Transverse colon (tissue), 4 donors: ENCODE measurements around the gene ASAP3. TPM values are rescaled to one million over a fixed set of nuclear protein-coding genes. Genes with fewer than 3 reads are reported as not detected.
A peak's percentile ranks its signal among the peaks of the same experiment; 100 is the strongest.

Source experiments
- DNase-seq: peaks from one replicate; pipeline ENCODE4 v3.0.0-alpha.2; 2019
- H3K27ac ChIP-seq, 4 donors: fragments of 200-600 bp; sonication (generic); 2 replicates each; pipeline ENCODE4 v1.5.1; 2016 to 2018; ENCODE audit warnings: inconsistent platforms in 4 of 4
- H3K27me3 ChIP-seq: fragments of 200-600 bp; sonication (generic); 2 replicates; pipeline ENCODE4 v1.5.1; 2017; ENCODE audit warnings: inconsistent platforms
- H3K36me3 ChIP-seq, 4 donors: fragments of 200-600 bp; sonication (generic); 2 replicates each; pipeline ENCODE4 v1.5.1; 2017 to 2019; ENCODE audit warnings: inconsistent platforms in 4 of 4
- H3K4me1 ChIP-seq, 4 donors: fragments of 200-600 bp; sonication (generic); 2 replicates each; pipeline ENCODE4 v1.5.1; 2017 to 2020; ENCODE audit warnings: inconsistent platforms in 4 of 4
- H3K4me3 ChIP-seq, 4 donors: fragments of 200-600 bp; sonication (generic); 1 replicate in 1 of 4; 2 replicates in 3 of 4; pipeline versions ENCODE4 v1.5.1 to v1.6.1; 2017 to 2019; ENCODE audit warnings: inconsistent platforms in 4 of 4
- H3K9me3 ChIP-seq, 2 donors: fragments of 200-600 bp; sonication (generic); 2 replicates each; pipeline ENCODE4 v1.5.1; 2017 to 2019; ENCODE audit warnings: inconsistent platforms in 2 of 2
- CTCF ChIP-seq, 5 experiments: fragments of 200-600 bp in 3 of 5; fragments of 450-650 bp in 2 of 5; sonication (generic) in 3 of 5; IDR thresholded peaks; 1 replicate in 2 of 5; 2 replicates in 3 of 5; pipeline ENCODE4 v1.5.1; 2016 to 2017; ENCODE audit warnings: antibody characterized with exemption in 5 of 5, inconsistent platforms in 3 of 5, mild to moderate bottlenecking in 2 of 5, moderate library complexity in 1 of 5
- EP300 ChIP-seq: sonication (generic); formaldehyde crosslinking; IDR thresholded peaks from one replicate; pipeline ENCODE4 v1.6.1; 2017; ENCODE audit warnings: antibody characterized with exemption, low read depth
- POLR2A ChIP-seq: fragments of 450-650 bp; IDR thresholded peaks from one replicate; pipeline ENCODE4 v1.6.1; 2016; ENCODE audit warnings: antibody characterized with exemption, mild to moderate bottlenecking, moderate library complexity
- POLR2AphosphoS5 ChIP-seq, 3 donors: sonication (generic); formaldehyde crosslinking; IDR thresholded peaks; one replicate each; pipeline ENCODE4 v1.6.1; 2016; ENCODE audit warnings: antibody characterized with exemption in 3 of 3
- WGBS, 2 donors: methylation state at CpG; one replicate each; pipeline ENCODE4 v1.1.5; 2018; ENCODE audit warnings: low coverage in 1 of 2; 5-methylcytosine and 5-hydroxymethylcytosine counted together
- in situ Hi-C, 4 donors: fragments of 200-750 bp; cut with MboI; loops; one replicate each; pipeline versions ENCODE4 v1.15.0 to v1.15.1; 2017; ENCODE audit warnings: low sequenced_read_pairs in 3 of 4, low pct_ligation_motif_present in 1 of 4, low pct_unique_long_range_greater_than_20kb in 1 of 4
- intact Hi-C: fragments of 100-400 bp; cut with DNase I; formaldehyde crosslinking; loops from one replicate; pipeline ENCODE4 v1.15.1; 2023; ENCODE audit warnings: low total_unique reads
- total RNA-seq, 4 donors: library from RNA; depleted of rRNA; stranded (reverse); fragments of >200 nt; gene quantifications; one replicate each; pipeline ENCODE4 v1.1.0, GENCODE V29; 2016

Gene ASAP3
- total RNA-seq, result 10 to 100 TPM; 38.2 to 62.9 (median 48.3) TPM

- Histone ChIP-seq H3K9me3 (no peaks in the 10 kb centered on the region), H3K27me3 (no peaks in the 10 kb centered on the region), H3K36me3 (no peaks in the 10 kb centered on the region), H3K4me3 (peak within 1 kb of the TSS; percentile 78 to 98 (median 86)), H3K27ac (peak within 1 kb of the TSS; percentile 89 to 95 (median 93)), H3K4me1 (peaks cover 0 to 23% (median 20%) of the 10 kb centered on the region in 4 donors)
- intact Hi-C loops (no loop called here), in situ Hi-C loops (loop anchor here in 1 of 4 donors (10.0 kb wide), 1 partner anchor 51 kb away; the partner anchor contains the start of gene E2F2)
- 2 to 4% methylated on average over 9 to 32 of the region's 84 CpGs for WGBS, 2 donors
- peak; percentile 36 for DNase-seq
- TF ChIP-seq POLR2AphosphoS5 (IDR thresholded peaks at IDR 0.05), result peak in 2 of 3 donors; percentile 38 to 59
- no peak for TF ChIP-seq POLR2A
- TF ChIP-seq CTCF (IDR thresholded peaks at IDR 0.05), result peak in 4 of 5 experiments; percentile 12 to 48 (median 28)
- no peak for TF ChIP-seq EP300
Measured at GRCh38 chr1:23483321-23484252, at the start of gene ASAP3. TSS of gene ASAP3 (minus strand) at chr1:23484179. CDS start at chr1:23484133, 46 bp downstream.

DNA sequence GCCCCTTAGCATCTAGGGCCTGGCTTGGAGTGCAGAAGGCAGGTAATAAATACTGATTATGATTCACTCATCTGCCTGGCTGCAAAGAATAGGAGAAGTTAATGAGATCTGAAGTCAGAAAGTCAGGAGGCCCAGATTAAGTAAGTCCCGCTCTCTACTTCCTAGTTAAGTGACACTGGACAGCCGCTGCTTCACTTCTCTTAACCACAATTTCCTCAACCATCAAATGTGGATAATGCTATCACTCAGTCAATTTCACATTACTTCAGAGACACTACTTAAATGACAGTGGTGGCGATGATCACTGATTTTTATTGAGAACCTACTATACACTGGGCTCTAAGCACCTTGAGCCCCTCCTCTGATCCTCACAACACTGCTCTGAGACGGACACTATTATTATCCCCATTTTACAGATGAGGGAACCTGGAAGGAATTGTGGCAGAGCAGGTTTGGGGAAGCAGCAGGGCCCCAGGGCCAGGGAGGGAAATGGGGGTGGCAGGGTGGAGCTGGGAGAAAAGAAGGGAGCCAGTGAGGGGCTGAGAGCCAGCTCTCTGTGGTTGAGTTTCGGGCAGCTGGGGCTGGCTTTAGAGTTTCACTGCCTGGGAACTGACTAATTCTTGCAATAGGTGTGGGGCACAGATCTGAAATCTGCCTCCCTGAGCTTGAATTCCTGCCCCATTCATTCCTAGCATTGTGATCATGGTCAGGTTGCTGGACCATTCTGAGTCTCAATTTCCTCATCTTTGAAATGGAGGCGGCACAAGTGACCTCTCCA is 49.5 kb upstream of the ASAP3 start:
- TF ChIP-seq EP300 (no peak), POLR2A (no peak), POLR2AphosphoS5 (IDR thresholded peaks at IDR 0.05) (no peak), CTCF (IDR thresholded peaks at IDR 0.05) (no peak)
- Histone ChIP-seq H3K27ac (peak overlapping the region in 2 of 4 donors; percentile 23 to 25), H3K4me1 (peaks cover 25 to 53% (median 41%) of the 10 kb centered on the region in 4 donors), H3K4me3 (no peak overlapping the region), H3K9me3 (no peaks in the 10 kb centered on the region), H3K36me3 (no peaks in the 10 kb centered on the region), H3K27me3 (no peaks in the 10 kb centered on the region)
- intact Hi-C loops, result no loop called here
- 75 to 80% methylated on average over 4 to 6 of the region's 6 CpGs for WGBS, 2 donors
- DNase-seq, result no peak
- in situ Hi-C loops, result loop anchor here in 1 of 4 donors (10.0 kb wide), 1 partner anchor 49 kb away; the partner anchor contains the start of gene ASAP3

- Histone ChIP-seq H3K27ac (peak overlapping the region; percentile 64 to 90 (median 80)), H3K9me3 (no peaks in the 10 kb centered on the region), H3K27me3 (no peaks in the 10 kb centered on the region), H3K4me1 (peaks cover 42 to 72% (median 59%) of the 10 kb centered on the region in 4 donors), H3K36me3 (no peaks in the 10 kb centered on the region), H3K4me3 (peak overlapping the region; percentile 11 to 64 (median 47))
- intact Hi-C loops, result no loop called here
- in situ Hi-C loops, result loop anchor here in 1 of 4 donors (10.0 kb wide), 1 partner anchor 47 kb away; the partner anchor contains the start of gene ASAP3
- no peak for DNase-seq
- 42% methylated on average over 5 of the region's 5 CpGs; no CpG with 5 or more reads in 1 of the 2 donors for WGBS, 2 donors
- TF ChIP-seq EP300 (no peak), CTCF (IDR thresholded peaks at IDR 0.05) (no peak), POLR2AphosphoS5 (IDR thresholded peaks at IDR 0.05) (no peak), POLR2A (no peak)
Measured at GRCh38 chr1:23531562-23532094, 47.6 kb upstream of the ASAP3 start.
